Central memory CD8-positive, alpha-beta T cell (primary cell): ENCODE results near the gene LAT.

Source experiments
- ATAC-seq: fragments of 150-1000 bp; cut with Tn5 transposase; replicated peaks from 2 replicates; pipeline ENCODE4 v1.10.0; 2022; ENCODE audit warnings: mild to moderate bottlenecking, moderate FRiP score, moderate number of reproducible peaks; ENCODE audit not compliant: poor library complexity, severe bottlenecking; ENCODE audit errors: extremely low read depth
- DNase-seq, 2 donors: peaks; one replicate each; pipeline ENCODE4 v3.0.0; 2021; ENCODE audit warnings: low spot score in 2 of 2
- H3K27ac Mint-ChIP-seq: one replicate; pipeline ENCODE4 v1.8.0; 2022; ENCODE audit warnings: low read depth, mild to moderate bottlenecking, moderate library complexity, mixed read lengths
- H3K27me3 Mint-ChIP-seq: one replicate; pipeline ENCODE4 v1.8.0; 2022; ENCODE audit warnings: mixed read lengths
- H3K36me3 Mint-ChIP-seq: one replicate; pipeline ENCODE4 v1.8.0; 2022; ENCODE audit warnings: mild to moderate bottlenecking, moderate library complexity, mixed read lengths; ENCODE audit not compliant: insufficient read depth
- H3K4me1 Mint-ChIP-seq: one replicate; pipeline ENCODE4 v1.8.0; 2022; ENCODE audit warnings: mixed read lengths
- H3K4me3 Mint-ChIP-seq: one replicate; pipeline ENCODE4 v1.8.0; 2022; ENCODE audit warnings: mild to moderate bottlenecking, moderate library complexity, mixed read lengths
- H3K9me3 Mint-ChIP-seq: one replicate; pipeline ENCODE4 v1.8.0; 2022; ENCODE audit warnings: mixed read lengths

Gene LAT

GRCh38 chr16:29023279-29024277, 38.7 kb downstream of the LAT start:
- DNase-seq (no peak), ATAC-seq (no peak)
- Mint-ChIP-seq H3K9me3 (no peaks in the 10 kb centered on the region), H3K4me3 (peak overlapping the region; percentile 52), H3K27ac (peak overlapping the region; percentile 92), H3K27me3 (no peaks in the 10 kb centered on the region), H3K36me3 (peaks cover 6% of the 10 kb centered on the region), H3K4me1 (peaks cover 41% of the 10 kb centered on the region)

- Mint-ChIP-seq H3K36me3 (peaks cover 6% of the 10 kb centered on the region), H3K4me3 (peak overlapping the region; percentile 52)
Measured at GRCh38 chr16:29024278-29024677, 39.4 kb downstream of the LAT start.

DNA sequence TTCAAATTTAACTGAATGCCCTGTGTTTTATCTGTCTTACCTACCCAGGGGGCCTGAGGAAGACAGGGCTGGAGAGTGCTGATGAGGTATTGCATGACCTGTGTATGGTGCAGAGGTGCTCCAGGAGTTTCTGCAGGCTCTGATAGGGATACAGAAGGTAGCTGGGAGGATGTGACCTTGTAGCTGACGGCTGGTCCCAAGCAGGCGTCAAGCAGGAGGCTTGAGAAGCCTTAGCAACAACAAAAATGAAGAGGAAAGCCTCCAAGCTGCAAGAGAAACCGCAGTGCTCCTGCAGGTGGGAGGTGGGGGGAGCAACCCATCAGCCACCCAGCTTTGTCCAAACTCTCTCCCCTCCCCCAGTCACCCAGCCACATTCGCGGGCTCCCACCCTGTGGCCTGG, 40.4 kb downstream of the LAT start:
- Mint-ChIP-seq H3K27ac (peak overlapping the region; percentile 51), H3K9me3 (no peaks in the 10 kb centered on the region), H3K4me3 (no peak overlapping the region), H3K4me1 (peaks cover 53% of the 10 kb centered on the region), H3K36me3 (peaks cover 6% of the 10 kb centered on the region), H3K27me3 (no peaks in the 10 kb centered on the region)
- ATAC-seq (no peak), DNase-seq (no peak)

More at GRCh38 chr16:29024278-29024677, 39.4 kb downstream of the LAT start:
- DNase-seq (no peak), ATAC-seq (no peak)
- Mint-ChIP-seq H3K27ac (peak overlapping the region; percentile 92), H3K9me3 (no peaks in the 10 kb centered on the region), H3K4me1 (peaks cover 48% of the 10 kb centered on the region), H3K27me3 (no peaks in the 10 kb centered on the region)

DNA sequence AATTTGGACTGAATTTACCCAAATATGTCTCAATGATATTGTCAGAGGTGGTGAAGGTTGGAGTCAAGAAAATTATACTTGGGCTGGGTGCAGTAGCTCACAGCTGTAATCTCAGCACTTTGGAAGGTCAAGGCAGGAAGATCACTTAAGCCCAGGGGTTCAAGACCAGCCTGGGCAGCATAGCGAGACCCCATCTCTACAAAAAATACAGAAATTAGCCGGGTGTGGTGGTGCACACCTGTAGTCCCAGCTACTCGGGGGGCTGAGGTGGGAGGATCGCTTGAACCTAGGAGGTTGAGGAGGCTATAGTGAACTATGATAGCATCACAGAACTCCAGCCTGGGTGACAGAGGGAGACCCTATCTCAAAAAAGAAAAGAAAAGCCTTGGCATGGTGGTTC, 40.9 kb downstream of the LAT start:
- DNase-seq (no peak), ATAC-seq (no peak)
- H3K27ac Mint-ChIP-seq = peak overlapping the region; percentile 51
- peaks cover 49% of the 10 kb centered on the region for H3K4me1 Mint-ChIP-seq
- no peaks in the 10 kb centered on the region for H3K27me3 Mint-ChIP-seq
- H3K9me3 Mint-ChIP-seq = no peaks in the 10 kb centered on the region
- H3K36me3 Mint-ChIP-seq = peaks cover 6% of the 10 kb centered on the region
- no peak overlapping the region for H3K4me3 Mint-ChIP-seq

- peaks cover 4% of the 10 kb centered on the region for H3K36me3 Mint-ChIP-seq
- peak overlapping the region; percentile 32 for H3K4me3 Mint-ChIP-seq
- H3K9me3 Mint-ChIP-seq = no peaks in the 10 kb centered on the region
- ATAC-seq (no peak), DNase-seq (no peak)
- peaks cover 36% of the 10 kb centered on the region for H3K4me1 Mint-ChIP-seq
- peak overlapping the region; percentile 67 for H3K27ac Mint-ChIP-seq
- no peaks in the 10 kb centered on the region for H3K27me3 Mint-ChIP-seq
Measured at GRCh38 chr16:29028457-29029167, 43.8 kb downstream of the LAT start.

- ATAC-seq (peak; percentile 94), DNase-seq (peak in 1 of 2 donors; percentile 49)
- Mint-ChIP-seq H3K4me1 (peaks cover 28% of the 10 kb centered on the region), H3K9me3 (no peaks in the 10 kb centered on the region), H3K4me3 (peak overlapping the region; percentile 32), H3K27ac (peak overlapping the region; percentile 67), H3K27me3 (no peaks in the 10 kb centered on the region), H3K36me3 (peaks cover 3% of the 10 kb centered on the region)
Measured at GRCh38 chr16:29029168-29029994, 44.5 kb downstream of the LAT start.

DNA sequence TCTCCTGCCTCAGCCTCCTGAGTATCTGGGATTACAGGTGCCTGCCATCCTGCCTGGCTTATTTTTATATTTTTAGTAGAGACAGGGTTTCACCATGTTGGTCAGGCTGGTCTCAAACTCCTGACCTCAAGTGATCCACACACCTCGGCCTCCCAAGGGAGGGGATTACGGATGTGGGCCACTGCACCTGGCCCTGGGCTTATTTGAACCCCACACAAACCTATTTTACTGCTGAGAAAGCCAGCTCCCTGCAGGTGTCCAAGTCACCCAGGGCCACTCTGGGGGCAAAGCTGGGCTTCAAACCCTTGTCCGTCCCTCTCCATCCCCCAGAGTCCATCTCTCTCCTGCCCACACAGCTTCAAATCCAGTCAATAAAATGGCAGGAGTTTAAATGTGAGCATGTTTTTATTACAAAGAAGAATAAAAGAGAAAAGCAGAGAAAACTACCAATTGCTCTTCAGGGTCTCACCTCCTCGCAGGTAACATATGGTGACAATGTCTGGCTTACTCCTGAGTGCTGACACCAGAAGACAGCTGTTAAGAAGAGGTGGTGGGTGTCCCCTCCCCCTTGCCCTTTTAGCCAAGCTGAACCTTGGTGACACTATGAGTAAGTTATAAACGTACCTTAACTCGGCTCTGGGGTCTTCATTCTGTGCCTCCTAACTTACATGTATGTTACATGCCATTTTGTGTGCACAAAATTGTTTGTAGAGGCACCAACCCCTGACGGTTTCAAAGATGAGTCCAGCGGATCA, 45.4 kb downstream of the LAT start:
- no peaks in the 10 kb centered on the region for H3K9me3 Mint-ChIP-seq
- H3K4me1 Mint-ChIP-seq = peaks cover 23% of the 10 kb centered on the region
- ATAC-seq = no peak

More for the DNA sequence above, 45.4 kb downstream of the LAT start:
- DNase-seq = no peak
- no peaks in the 10 kb centered on the region for H3K27me3 Mint-ChIP-seq
- no peak overlapping the region for H3K27ac Mint-ChIP-seq
- H3K36me3 Mint-ChIP-seq = peaks cover 3% of the 10 kb centered on the region
- H3K4me3 Mint-ChIP-seq = no peak overlapping the region
